T-helper 2 cell treated with Interferon-gamma antibody and Interleukin-4, amounts not matched to agents 5 μg/mL and 100 μg/mL, for 36 hours (primary cell): Measurements from ENCODE around the gene SHROOM3.

Experiments
- DNase-seq: peaks from one replicate; pipeline ENCODE4 v3.0.0; 2021; ENCODE audit warnings: low spot score
- H3K27ac Mint-ChIP-seq: one replicate; pipeline ENCODE4 v1.8.0; 2021; ENCODE audit warnings: mild to moderate bottlenecking, mixed read lengths
- H3K27me3 Mint-ChIP-seq: one replicate; pipeline ENCODE4 v1.8.0; 2021; ENCODE audit warnings: low read depth, mixed read lengths
- H3K36me3 Mint-ChIP-seq: one replicate; pipeline ENCODE4 v1.8.0; 2021; ENCODE audit warnings: low read depth, mixed read lengths
- H3K4me1 Mint-ChIP-seq: one replicate; pipeline ENCODE4 v1.8.0; 2021; ENCODE audit warnings: low read depth, mixed read lengths
- H3K4me3 Mint-ChIP-seq: one replicate; pipeline ENCODE4 v1.8.0; 2022; ENCODE audit warnings: mild to moderate bottlenecking, moderate library complexity, mixed read lengths
- H3K9me3 Mint-ChIP-seq: one replicate; pipeline ENCODE4 v1.8.0; 2021; ENCODE audit warnings: mixed read lengths

The SHROOM3 gene

GRCh38 chr4:76690906-76691275 is 255.9 kb downstream of the SHROOM3 start:
- H3K36me3 Mint-ChIP-seq = no peaks in the 10 kb centered on the region
- no peak for DNase-seq
- H3K4me3 Mint-ChIP-seq = no peak overlapping the region
- H3K4me1 Mint-ChIP-seq = peaks cover 15% of the 10 kb centered on the region
- no peaks in the 10 kb centered on the region for H3K9me3 Mint-ChIP-seq
- no peak overlapping the region for H3K27ac Mint-ChIP-seq
- peaks cover 77% of the 10 kb centered on the region for H3K27me3 Mint-ChIP-seq

- Mint-ChIP-seq H3K4me1 (peaks cover 15% of the 10 kb centered on the region), H3K27ac (no peak overlapping the region), H3K36me3 (no peaks in the 10 kb centered on the region), H3K4me3 (no peak overlapping the region), H3K9me3 (no peaks in the 10 kb centered on the region), H3K27me3 (peaks cover 71% of the 10 kb centered on the region)
- no peak for DNase-seq
These were observed 257.0 kb downstream of the SHROOM3 start for GRCh38 chr4:76691807-76692582.

GRCh38 chr4:76692761-76693160 is 257.7 kb downstream of the SHROOM3 start:
- H3K4me1 Mint-ChIP-seq = peaks cover 22% of the 10 kb centered on the region
- H3K27ac Mint-ChIP-seq = no peak overlapping the region
- H3K4me3 Mint-ChIP-seq = no peak overlapping the region
- no peak for DNase-seq
- H3K36me3 Mint-ChIP-seq = no peaks in the 10 kb centered on the region
- peaks cover 66% of the 10 kb centered on the region for H3K27me3 Mint-ChIP-seq
- H3K9me3 Mint-ChIP-seq = no peaks in the 10 kb centered on the region

GRCh38 chr4:76694056-76694455 is 259.0 kb downstream of the SHROOM3 start:
- Mint-ChIP-seq H3K27ac (no peak overlapping the region), H3K36me3 (no peaks in the 10 kb centered on the region), H3K4me3 (no peak overlapping the region), H3K9me3 (no peaks in the 10 kb centered on the region), H3K4me1 (peaks cover 18% of the 10 kb centered on the region), H3K27me3 (peaks cover 53% of the 10 kb centered on the region)
- no peak for DNase-seq

- DNase-seq = no peak
- Mint-ChIP-seq H3K4me3 (no peak overlapping the region), H3K27ac (no peak overlapping the region), H3K36me3 (no peaks in the 10 kb centered on the region), H3K4me1 (peaks cover 11% of the 10 kb centered on the region), H3K9me3 (no peaks in the 10 kb centered on the region), H3K27me3 (peaks cover 41% of the 10 kb centered on the region)
These were observed 261.1 kb downstream of the SHROOM3 start for GRCh38 chr4:76696109-76696508.

GRCh38 chr4:76697129-76697803 is 262.2 kb downstream of the SHROOM3 start:
- Mint-ChIP-seq H3K9me3 (no peaks in the 10 kb centered on the region), H3K36me3 (no peaks in the 10 kb centered on the region), H3K27me3 (peaks cover 30% of the 10 kb centered on the region), H3K4me3 (peak overlapping the region; percentile 27), H3K27ac (peak overlapping the region; percentile 1), H3K4me1 (peaks cover 8% of the 10 kb centered on the region)
- DNase-seq = no peak

- Mint-ChIP-seq H3K4me1 (peaks cover 8% of the 10 kb centered on the region), H3K36me3 (no peaks in the 10 kb centered on the region), H3K9me3 (no peaks in the 10 kb centered on the region), H3K27me3 (peaks cover 23% of the 10 kb centered on the region), H3K27ac (no peak overlapping the region), H3K4me3 (no peak overlapping the region)
- DNase-seq = no peak
These were observed 263.1 kb downstream of the SHROOM3 start for GRCh38 chr4:76698141-76698540.

- Mint-ChIP-seq H3K4me3 (no peak overlapping the region), H3K36me3 (no peaks in the 10 kb centered on the region), H3K4me1 (peaks cover 8% of the 10 kb centered on the region), H3K27ac (no peak overlapping the region), H3K9me3 (no peaks in the 10 kb centered on the region), H3K27me3 (peaks cover 17% of the 10 kb centered on the region)
- no peak for DNase-seq
These were observed 264.8 kb downstream of the SHROOM3 start for GRCh38 chr4:76699751-76700310.

- Mint-ChIP-seq H3K27me3 (peaks cover 8% of the 10 kb centered on the region), H3K4me1 (peaks cover 3% of the 10 kb centered on the region), H3K4me3 (no peak overlapping the region), H3K9me3 (no peaks in the 10 kb centered on the region), H3K36me3 (no peaks in the 10 kb centered on the region), H3K27ac (no peak overlapping the region)
- no peak for DNase-seq
These were observed 267.6 kb downstream of the SHROOM3 start for GRCh38 chr4:76702440-76703122.

- DNase-seq = no peak
- no peak overlapping the region for H3K4me3 Mint-ChIP-seq
- H3K4me1 Mint-ChIP-seq = no peaks in the 10 kb centered on the region
- H3K9me3 Mint-ChIP-seq = no peaks in the 10 kb centered on the region
- no peak overlapping the region for H3K27ac Mint-ChIP-seq
- no peaks in the 10 kb centered on the region for H3K36me3 Mint-ChIP-seq
- peaks cover 10% of the 10 kb centered on the region for H3K27me3 Mint-ChIP-seq
These were observed 268.1 kb downstream of the SHROOM3 start for GRCh38 chr4:76703123-76703490.

- no peak overlapping the region for H3K27ac Mint-ChIP-seq
- H3K9me3 Mint-ChIP-seq = no peaks in the 10 kb centered on the region
- peaks cover 12% of the 10 kb centered on the region for H3K27me3 Mint-ChIP-seq
- H3K36me3 Mint-ChIP-seq = no peaks in the 10 kb centered on the region
- H3K4me1 Mint-ChIP-seq = no peaks in the 10 kb centered on the region
- no peak overlapping the region for H3K4me3 Mint-ChIP-seq
- DNase-seq = no peak
These were observed 268.6 kb downstream of the SHROOM3 start for GRCh38 chr4:76703676-76704075.

- Mint-ChIP-seq H3K4me1 (no peaks in the 10 kb centered on the region), H3K36me3 (no peaks in the 10 kb centered on the region), H3K9me3 (no peaks in the 10 kb centered on the region), H3K27me3 (peaks cover 12% of the 10 kb centered on the region), H3K27ac (no peak overlapping the region), H3K4me3 (no peak overlapping the region)
- DNase-seq = no peak
These were observed 269.3 kb downstream of the SHROOM3 start for GRCh38 chr4:76704133-76704881.

- Mint-ChIP-seq H3K4me3 (no peak overlapping the region), H3K27ac (no peak overlapping the region), H3K9me3 (no peaks in the 10 kb centered on the region), H3K4me1 (no peaks in the 10 kb centered on the region), H3K27me3 (peaks cover 8% of the 10 kb centered on the region), H3K36me3 (no peaks in the 10 kb centered on the region)
- no peak for DNase-seq
These were observed 270.4 kb downstream of the SHROOM3 start for GRCh38 chr4:76705472-76705871.
